ENCODE data around the gene CDR2.

The CDR2 gene

DNA sequence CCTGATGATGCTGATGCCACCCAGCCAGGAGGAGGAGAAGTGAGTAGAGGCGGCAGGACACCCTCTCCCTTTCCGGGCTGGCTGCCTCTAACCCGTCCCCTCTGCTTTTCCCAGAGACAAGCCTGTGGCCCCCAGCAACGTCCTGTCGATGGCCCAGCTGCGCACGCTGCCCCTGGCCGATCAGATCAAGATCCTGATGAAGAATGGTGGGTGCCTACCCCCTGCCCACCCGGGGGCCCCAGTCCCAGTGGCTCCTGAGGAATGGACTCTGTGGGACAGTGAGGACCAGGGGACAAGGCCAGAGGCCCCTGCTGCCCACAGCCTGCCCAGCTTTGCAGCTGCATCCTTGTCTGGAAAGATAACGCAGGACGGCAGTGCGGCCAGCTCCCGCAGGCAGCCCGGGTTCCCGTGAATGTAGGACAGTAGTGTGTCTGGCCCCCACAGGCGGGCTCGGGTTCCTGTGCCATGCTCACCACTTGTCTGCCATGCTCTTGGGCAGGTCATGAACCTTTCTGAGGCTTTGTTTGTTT, 57.4 kb downstream of the CDR2 start:
- TF ChIP-seq, protein P1, sequence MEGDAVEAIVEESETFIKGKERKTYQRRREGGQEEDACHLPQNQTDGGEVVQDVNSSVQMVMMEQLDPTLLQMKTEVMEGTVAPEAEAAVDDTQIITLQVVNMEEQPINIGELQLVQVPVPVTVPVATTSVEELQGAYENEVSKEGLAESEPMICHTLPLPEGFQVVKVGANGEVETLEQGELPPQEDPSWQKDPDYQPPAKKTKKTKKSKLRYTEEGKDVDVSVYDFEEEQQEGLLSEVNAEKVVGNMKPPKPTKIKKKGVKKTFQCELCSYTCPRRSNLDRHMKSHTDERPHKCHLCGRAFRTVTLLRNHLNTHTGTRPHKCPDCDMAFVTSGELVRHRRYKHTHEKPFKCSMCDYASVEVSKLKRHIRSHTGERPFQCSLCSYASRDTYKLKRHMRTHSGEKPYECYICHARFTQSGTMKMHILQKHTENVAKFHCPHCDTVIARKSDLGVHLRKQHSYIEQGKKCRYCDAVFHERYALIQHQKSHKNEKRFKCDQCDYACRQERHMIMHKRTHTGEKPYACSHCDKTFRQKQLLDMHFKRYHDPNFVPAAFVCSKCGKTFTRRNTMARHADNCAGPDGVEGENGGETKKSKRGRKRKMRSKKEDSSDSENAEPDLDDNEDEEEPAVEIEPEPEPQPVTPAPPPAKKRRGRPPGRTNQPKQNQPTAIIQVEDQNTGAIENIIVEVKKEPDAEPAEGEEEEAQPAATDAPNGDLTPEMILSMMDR (IDR thresholded peaks at IDR 0.05; ENCODE audit: insufficient read depth, low read length), result no peak
- TF ChIP-seq SPI1 (IDR thresholded peaks at IDR 0.05; ENCODE audit: borderline replicate concordance, low read depth), result no peak
- TF ChIP-seq POLR2AphosphoS5 (IDR thresholded peaks at IDR 0.05; ENCODE audit: low read depth), result no peak
- no peak for DNase-seq (ENCODE audit: low read depth in 1 of 2, low spot score in 1 of 2)
- no peak overlapping the region for H3K4me3 ChIP-seq (replicated peaks; ENCODE audit: insufficient read depth, low read length)

DNA sequence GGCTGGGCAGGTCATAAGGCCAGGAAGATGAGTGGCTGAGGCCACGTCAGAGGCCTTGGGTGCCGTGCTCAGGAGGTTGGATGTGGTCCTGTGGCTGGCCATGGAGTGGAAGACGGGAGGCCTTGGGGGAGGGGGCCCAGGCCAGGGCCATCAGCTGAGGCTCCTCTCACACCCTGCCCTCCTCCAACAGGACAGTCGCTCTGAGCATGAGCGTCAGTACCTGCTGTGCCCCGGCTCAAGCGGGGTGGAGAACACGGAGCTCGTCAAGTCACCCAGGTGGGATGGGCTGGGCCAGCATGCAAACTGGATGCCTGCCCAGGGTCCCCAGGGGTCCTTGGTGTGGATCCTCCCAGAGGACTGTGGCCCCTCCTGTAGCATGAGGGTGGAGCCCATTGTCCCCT, 58.0 kb downstream of the CDR2 start:
- Histone ChIP-seq H3K27ac (replicated peaks) (no peak overlapping the region), H3K4me3 (replicated peaks; ENCODE audit: insufficient read depth, low read length) (no peak overlapping the region), H3K27me3 (ENCODE audit: insufficient read depth, poor library complexity, severe bottlenecking) (no peaks in the 10 kb centered on the region)
- TF ChIP-seq, protein P2, sequence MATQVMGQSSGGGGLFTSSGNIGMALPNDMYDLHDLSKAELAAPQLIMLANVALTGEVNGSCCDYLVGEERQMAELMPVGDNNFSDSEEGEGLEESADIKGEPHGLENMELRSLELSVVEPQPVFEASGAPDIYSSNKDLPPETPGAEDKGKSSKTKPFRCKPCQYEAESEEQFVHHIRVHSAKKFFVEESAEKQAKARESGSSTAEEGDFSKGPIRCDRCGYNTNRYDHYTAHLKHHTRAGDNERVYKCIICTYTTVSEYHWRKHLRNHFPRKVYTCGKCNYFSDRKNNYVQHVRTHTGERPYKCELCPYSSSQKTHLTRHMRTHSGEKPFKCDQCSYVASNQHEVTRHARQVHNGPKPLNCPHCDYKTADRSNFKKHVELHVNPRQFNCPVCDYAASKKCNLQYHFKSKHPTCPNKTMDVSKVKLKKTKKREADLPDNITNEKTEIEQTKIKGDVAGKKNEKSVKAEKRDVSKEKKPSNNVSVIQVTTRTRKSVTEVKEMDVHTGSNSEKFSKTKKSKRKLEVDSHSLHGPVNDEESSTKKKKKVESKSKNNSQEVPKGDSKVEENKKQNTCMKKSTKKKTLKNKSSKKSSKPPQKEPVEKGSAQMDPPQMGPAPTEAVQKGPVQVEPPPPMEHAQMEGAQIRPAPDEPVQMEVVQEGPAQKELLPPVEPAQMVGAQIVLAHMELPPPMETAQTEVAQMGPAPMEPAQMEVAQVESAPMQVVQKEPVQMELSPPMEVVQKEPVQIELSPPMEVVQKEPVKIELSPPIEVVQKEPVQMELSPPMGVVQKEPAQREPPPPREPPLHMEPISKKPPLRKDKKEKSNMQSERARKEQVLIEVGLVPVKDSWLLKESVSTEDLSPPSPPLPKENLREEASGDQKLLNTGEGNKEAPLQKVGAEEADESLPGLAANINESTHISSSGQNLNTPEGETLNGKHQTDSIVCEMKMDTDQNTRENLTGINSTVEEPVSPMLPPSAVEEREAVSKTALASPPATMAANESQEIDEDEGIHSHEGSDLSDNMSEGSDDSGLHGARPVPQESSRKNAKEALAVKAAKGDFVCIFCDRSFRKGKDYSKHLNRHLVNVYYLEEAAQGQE (IDR thresholded peaks at IDR 0.05; ENCODE audit: insufficient replicate concordance, low read depth), result no peak
- TF ChIP-seq, protein P1 (IDR thresholded peaks at IDR 0.05; ENCODE audit: insufficient read depth, low read length), result no peak
- TF ChIP-seq GABPA (IDR thresholded peaks at IDR 0.05; ENCODE audit: low read depth) (no peak), POLR2AphosphoS5 (IDR thresholded peaks at IDR 0.05; ENCODE audit: low read depth) (no peak), SPI1 (IDR thresholded peaks at IDR 0.05; ENCODE audit: borderline replicate concordance, low read depth) (no peak)
- DNase-seq (ENCODE audit: low read depth in 1 of 2, low spot score in 1 of 2), result no peak

More for the DNA sequence above, 57.4 kb downstream of the CDR2 start:
- H3K27ac ChIP-seq (replicated peaks), result no peak overlapping the region
- H3K27me3 ChIP-seq (ENCODE audit: insufficient read depth, poor library complexity, severe bottlenecking), result no peaks in the 10 kb centered on the region

DNA sequence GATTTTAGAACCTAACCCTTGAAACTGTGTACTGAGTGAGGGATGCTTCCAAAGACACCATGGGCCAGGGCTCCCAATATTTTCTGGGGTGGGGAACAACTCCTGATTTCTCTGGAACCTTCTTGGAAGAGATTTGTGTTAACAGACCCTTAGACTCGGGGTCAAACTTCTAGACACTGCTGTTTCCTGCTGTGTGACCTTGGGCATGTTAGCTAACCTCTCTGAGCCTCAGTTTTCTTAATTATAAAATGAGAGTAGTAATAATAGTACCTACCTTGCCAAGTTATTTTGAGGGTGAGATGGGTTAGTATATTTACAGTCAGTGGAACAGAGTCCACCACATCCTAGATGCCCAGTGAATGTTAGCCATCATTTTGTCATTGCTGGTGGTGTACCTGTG, 58.4 kb downstream of the CDR2 start:
- no peak for DNase-seq (ENCODE audit: low read depth in 1 of 2, low spot score in 1 of 2)
- Histone ChIP-seq H3K27ac (replicated peaks) (no peak overlapping the region), H3K4me3 (replicated peaks; ENCODE audit: insufficient read depth, low read length) (no peak overlapping the region), H3K27me3 (ENCODE audit: insufficient read depth, poor library complexity, severe bottlenecking) (no peaks in the 10 kb centered on the region)
- TF ChIP-seq SPI1 (IDR thresholded peaks at IDR 0.05; ENCODE audit: borderline replicate concordance, low read depth) (no peak), POLR2AphosphoS5 (IDR thresholded peaks at IDR 0.05; ENCODE audit: low read depth) (no peak), GABPA (IDR thresholded peaks at IDR 0.05; ENCODE audit: low read depth) (no peak)
- TF ChIP-seq, protein P2 (IDR thresholded peaks at IDR 0.05; ENCODE audit: insufficient replicate concordance, low read depth), result no peak
- TF ChIP-seq, protein P1 (IDR thresholded peaks at IDR 0.05; ENCODE audit: insufficient read depth, low read length), result no peak
